ENCODE measurements around the gene TPH2.
A peak's percentile ranks its signal among the peaks of the same experiment; 100 is the strongest.

TPH2 gene

DNA sequence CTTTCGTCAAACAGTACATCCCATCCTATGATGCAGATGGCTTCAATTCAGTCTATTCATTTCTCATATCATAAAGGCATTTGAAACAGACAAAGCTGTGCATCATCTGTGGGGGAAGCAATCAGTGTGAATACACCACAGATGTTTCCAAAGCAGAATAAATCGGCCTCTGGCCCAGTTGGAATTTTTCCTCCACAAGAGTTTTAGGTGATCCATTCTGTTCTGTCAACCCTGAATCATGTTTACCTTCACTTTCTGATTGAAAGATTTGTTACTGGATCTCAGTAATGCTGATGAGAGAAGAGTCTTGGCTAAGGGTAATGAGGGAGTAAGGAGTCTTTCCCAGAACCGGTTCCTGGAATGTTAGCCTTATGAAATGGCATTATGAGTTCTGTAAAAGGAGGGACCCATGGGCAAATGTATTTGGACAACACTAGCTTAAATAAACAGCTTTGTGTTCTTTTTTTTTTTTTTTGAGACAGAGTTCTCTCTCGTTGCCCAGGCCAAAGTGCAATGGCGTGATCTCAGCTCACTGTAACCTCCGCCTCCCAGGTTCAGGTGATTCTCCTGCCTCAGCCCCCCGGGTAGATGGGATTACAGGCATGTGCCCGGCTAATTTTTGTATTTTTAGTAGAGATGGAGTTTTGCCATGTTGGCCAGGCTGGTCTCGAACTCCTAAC, 62.5 kb downstream of the TPH2 start:
- DNase-seq (ENCODE audit: low read depth): no peak
- TF ChIP-seq, protein P1, sequence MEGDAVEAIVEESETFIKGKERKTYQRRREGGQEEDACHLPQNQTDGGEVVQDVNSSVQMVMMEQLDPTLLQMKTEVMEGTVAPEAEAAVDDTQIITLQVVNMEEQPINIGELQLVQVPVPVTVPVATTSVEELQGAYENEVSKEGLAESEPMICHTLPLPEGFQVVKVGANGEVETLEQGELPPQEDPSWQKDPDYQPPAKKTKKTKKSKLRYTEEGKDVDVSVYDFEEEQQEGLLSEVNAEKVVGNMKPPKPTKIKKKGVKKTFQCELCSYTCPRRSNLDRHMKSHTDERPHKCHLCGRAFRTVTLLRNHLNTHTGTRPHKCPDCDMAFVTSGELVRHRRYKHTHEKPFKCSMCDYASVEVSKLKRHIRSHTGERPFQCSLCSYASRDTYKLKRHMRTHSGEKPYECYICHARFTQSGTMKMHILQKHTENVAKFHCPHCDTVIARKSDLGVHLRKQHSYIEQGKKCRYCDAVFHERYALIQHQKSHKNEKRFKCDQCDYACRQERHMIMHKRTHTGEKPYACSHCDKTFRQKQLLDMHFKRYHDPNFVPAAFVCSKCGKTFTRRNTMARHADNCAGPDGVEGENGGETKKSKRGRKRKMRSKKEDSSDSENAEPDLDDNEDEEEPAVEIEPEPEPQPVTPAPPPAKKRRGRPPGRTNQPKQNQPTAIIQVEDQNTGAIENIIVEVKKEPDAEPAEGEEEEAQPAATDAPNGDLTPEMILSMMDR (IDR thresholded peaks at IDR 0.05; ENCODE audit: control insufficient read depth, extremely low read depth, insufficient read depth): no peak
- H3K4me3 ChIP-seq (ENCODE audit: low read depth, low read length): no peak overlapping the region

DNA sequence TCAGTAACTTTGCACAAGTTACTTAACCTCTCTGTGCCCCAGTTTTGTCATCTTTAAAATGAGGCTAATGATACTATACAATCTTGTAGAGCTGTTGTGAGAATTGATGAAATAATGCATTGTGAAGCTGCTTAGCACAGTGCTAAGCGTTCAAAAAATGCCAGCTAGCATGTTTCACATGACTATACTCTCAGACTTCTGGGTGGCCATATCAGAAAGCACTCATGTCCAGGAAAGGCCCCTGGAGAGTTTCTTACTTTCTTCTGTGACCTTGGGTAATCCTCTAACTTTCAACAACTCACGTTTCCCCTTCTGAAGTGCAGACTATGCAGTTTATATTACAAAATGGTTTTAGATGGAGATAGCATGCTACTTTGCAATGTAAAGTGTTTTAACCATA, 68.1 kb downstream of the TPH2 start:
- TF ChIP-seq, protein P1 (IDR thresholded peaks at IDR 0.05; ENCODE audit: control insufficient read depth, extremely low read depth, insufficient read depth): no peak
- no peak for DNase-seq (ENCODE audit: low read depth)
- no peak overlapping the region for H3K4me3 ChIP-seq (ENCODE audit: low read depth, low read length)

DNA sequence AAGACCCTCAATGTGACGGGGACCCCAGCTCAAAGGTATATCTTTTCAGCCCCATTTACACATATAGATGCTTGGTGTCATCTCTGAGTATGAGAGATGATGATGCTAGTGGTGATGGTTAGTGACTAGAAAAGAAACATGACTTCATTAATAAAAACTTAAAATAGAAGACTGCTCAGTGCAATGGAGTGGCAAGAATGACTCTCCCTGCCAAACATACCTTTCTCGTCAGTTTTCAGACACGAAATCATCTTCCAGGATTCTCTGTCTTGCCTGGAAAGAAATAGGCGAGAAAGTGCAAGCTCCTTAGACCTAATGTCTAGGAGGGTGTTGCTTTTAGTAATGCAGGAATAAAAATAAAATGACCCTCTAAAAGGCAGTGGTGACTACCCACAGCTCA, 71.7 kb downstream of the TPH2 start:
- DNase-seq (ENCODE audit: low read depth): no peak
- no peak overlapping the region for H3K4me3 ChIP-seq (ENCODE audit: low read depth, low read length)
- TF ChIP-seq, protein P1 (IDR thresholded peaks at IDR 0.05; ENCODE audit: control insufficient read depth, extremely low read depth, insufficient read depth): no peak

DNA sequence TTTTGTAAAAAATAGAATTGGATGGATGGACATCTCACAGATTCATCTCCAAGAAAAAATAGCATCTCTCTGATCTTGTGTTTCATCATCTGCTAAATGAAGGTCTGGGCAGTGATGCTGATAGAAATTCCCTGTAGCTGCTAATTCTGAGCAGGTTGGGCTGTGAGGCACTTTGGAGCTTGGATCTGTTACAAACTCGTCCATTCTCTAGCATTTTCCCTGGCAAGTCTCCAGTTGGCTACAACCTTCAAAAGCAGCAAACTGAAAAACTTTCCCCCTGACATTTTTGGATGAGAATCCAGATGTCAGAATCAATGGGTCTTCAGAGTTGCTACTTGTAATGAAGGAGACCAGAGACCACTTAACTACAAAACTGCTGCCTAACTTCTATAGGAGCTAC, 72.7 kb downstream of the TPH2 start:
- TF ChIP-seq, protein P1 (IDR thresholded peaks at IDR 0.05; ENCODE audit: control insufficient read depth, extremely low read depth, insufficient read depth): no peak
- H3K4me3 ChIP-seq (ENCODE audit: low read depth, low read length): no peak overlapping the region
- no peak for DNase-seq (ENCODE audit: low read depth)

DNA sequence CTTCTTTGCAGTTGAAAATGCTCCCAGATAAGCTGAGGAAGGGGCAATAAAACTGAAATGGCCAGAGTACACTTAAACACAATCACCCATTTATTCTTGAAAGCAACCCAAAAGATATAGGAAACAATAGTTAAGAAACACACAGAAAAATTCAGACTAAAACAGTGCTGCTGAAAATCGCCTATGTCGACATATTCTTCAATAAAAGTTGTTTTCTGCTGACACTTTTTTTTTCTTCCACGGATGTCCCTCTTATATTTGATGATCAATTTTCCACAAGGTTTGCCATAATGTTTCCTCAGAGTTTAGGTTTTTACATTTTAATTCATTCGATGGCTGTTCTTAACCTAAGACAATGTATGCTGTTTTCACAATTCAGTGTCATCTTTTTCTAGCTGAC, 74.2 kb downstream of the TPH2 start:
- DNase-seq (ENCODE audit: low read depth): no peak
- H3K4me3 ChIP-seq (ENCODE audit: low read depth, low read length): no peak overlapping the region
- TF ChIP-seq, protein P1 (IDR thresholded peaks at IDR 0.05; ENCODE audit: control insufficient read depth, extremely low read depth, insufficient read depth): no peak

DNA sequence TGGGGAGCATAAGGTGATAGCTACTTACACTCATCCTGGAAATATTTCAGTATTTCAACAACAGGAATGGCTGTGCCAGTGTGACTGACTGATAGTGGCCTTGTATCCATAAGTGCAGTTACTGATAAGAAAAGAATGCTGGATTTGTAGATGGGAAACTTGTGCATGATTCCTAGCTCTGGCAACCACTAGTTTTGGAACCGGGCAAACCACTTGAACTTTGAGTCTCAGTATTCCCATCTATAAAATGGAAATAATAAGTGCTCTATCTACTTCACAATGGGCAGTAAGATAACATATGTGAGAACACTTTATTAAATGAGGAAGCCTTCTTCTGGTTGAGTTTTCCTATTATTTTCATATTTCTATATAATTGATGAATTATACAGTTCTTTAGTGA, 77.2 kb downstream of the TPH2 start:
- no peak overlapping the region for H3K4me3 ChIP-seq (ENCODE audit: low read depth, low read length)
- TF ChIP-seq, protein P1 (IDR thresholded peaks at IDR 0.05; ENCODE audit: control insufficient read depth, extremely low read depth, insufficient read depth): no peak
- no peak for DNase-seq (ENCODE audit: low read depth)

DNA sequence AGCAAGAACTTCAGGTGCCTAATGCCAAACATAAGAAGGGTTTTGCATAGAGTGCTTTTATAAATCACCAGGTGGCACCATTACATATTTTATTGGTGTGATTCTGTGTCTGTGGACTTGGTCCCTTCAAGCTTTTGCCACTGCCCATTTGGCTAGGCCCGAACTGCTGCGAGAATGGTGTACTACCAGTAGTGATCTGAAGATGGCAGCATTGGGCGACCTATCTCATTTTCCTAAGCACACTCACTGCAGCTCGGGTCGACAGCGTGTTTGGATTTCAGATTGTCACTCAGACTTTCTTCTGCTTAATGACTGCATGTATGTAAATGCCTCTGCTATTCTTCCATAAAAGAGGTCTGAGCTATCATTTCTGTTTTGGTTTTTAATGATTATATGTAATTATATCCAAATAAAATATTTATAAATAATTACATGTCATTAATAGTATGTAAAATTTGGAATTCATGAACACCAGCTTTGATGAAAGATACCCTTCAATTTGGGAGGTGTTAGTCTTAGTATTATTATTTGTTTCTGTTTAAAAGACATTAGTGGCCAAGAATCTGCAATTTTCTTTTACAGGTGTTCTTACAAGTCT, 78.5 kb downstream of the TPH2 start:
- H3K4me3 ChIP-seq (ENCODE audit: low read depth, low read length): no peak overlapping the region
- TF ChIP-seq, protein P1 (IDR thresholded peaks at IDR 0.05; ENCODE audit: control insufficient read depth, extremely low read depth, insufficient read depth): peak; percentile 90
- peak; percentile 83 for DNase-seq (ENCODE audit: low read depth)
